LNCaP clone FGC (cell line): ENCODE data around the gene MAML2.

Experiments used
- DNase-seq: peaks from one replicate; pipeline ENCODE4 v3.0.0-alpha.2; 2011; ENCODE audit warnings: low read depth
- H3K4me3 ChIP-seq: 2 replicates; pipeline ENCODE4 v1.5.1; 2011; ENCODE audit warnings: mild to moderate bottlenecking, low read depth, low read length, control low read depth
- TF ChIP-seq, protein P1 (sequence below): IDR thresholded peaks from 2 replicates; pipeline ENCODE4 v1.5.1; 2012; ENCODE audit warnings: mild to moderate bottlenecking; ENCODE audit not compliant: control insufficient read depth, insufficient read depth; ENCODE audit errors: extremely low read depth

Gene MAML2

DNA sequence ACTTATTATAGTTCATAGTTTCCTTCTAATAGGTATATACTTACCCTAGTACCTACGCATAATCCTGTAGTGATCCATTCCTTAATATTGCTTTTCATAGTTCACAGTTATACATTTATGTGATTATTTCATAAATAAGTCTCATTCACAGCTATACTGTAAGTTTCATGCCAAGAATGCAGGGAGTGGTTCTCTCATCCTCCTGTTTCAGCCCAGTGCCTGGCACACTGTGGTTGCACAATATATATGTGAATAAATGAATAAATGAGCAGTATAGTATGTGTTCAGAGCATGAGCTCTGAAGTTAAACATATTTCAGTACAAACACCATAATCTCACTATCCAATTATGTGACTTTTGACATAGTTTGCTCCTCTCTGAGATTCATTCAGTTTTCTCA is 115.8 kb downstream of the MAML2 start:
- no peak for DNase-seq
- no peak overlapping the region for H3K4me3 ChIP-seq
- TF ChIP-seq, protein P1, sequence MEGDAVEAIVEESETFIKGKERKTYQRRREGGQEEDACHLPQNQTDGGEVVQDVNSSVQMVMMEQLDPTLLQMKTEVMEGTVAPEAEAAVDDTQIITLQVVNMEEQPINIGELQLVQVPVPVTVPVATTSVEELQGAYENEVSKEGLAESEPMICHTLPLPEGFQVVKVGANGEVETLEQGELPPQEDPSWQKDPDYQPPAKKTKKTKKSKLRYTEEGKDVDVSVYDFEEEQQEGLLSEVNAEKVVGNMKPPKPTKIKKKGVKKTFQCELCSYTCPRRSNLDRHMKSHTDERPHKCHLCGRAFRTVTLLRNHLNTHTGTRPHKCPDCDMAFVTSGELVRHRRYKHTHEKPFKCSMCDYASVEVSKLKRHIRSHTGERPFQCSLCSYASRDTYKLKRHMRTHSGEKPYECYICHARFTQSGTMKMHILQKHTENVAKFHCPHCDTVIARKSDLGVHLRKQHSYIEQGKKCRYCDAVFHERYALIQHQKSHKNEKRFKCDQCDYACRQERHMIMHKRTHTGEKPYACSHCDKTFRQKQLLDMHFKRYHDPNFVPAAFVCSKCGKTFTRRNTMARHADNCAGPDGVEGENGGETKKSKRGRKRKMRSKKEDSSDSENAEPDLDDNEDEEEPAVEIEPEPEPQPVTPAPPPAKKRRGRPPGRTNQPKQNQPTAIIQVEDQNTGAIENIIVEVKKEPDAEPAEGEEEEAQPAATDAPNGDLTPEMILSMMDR = no peak

DNA sequence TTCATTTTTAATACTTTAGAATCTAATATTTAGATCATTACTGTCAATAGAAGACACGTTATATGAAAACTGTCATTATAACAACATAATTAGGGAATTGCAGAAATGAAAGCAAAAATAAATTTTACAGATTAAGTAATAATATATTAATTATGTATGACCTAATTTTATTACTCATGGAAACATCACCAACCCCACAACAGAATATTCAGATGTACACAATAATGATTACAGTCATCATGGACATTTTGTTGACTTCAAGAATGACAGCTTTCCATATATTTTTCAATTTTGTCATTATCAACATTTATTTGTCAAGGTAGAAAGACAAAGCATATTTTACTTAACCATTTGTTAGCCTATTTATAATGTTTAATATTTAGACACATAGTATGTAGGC is 119.9 kb downstream of the MAML2 start:
- TF ChIP-seq, protein P1 = no peak
- no peak for DNase-seq
- H3K4me3 ChIP-seq = no peak overlapping the region

DNA sequence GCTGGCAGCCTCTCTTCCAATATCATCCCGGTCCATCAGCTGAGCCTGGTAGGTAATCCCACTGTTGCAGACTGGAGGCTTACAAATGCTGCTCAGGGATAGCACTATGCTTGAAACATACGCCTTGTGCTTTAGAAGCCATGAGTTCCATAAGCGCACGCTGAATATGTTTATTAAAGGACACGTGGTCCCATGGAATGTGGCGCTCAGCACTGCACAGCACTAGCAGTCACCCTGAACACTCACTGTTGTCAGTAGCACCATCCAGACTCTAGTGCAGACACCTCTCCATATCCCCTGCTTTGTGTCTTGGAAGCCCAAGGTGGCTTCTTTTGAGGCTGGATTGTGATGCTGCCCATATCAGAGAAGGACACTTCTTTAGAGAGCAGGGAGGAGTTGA is 120.9 kb downstream of the MAML2 start:
- TF ChIP-seq, protein P1 = no peak
- H3K4me3 ChIP-seq = no peak overlapping the region
- DNase-seq = no peak

DNA sequence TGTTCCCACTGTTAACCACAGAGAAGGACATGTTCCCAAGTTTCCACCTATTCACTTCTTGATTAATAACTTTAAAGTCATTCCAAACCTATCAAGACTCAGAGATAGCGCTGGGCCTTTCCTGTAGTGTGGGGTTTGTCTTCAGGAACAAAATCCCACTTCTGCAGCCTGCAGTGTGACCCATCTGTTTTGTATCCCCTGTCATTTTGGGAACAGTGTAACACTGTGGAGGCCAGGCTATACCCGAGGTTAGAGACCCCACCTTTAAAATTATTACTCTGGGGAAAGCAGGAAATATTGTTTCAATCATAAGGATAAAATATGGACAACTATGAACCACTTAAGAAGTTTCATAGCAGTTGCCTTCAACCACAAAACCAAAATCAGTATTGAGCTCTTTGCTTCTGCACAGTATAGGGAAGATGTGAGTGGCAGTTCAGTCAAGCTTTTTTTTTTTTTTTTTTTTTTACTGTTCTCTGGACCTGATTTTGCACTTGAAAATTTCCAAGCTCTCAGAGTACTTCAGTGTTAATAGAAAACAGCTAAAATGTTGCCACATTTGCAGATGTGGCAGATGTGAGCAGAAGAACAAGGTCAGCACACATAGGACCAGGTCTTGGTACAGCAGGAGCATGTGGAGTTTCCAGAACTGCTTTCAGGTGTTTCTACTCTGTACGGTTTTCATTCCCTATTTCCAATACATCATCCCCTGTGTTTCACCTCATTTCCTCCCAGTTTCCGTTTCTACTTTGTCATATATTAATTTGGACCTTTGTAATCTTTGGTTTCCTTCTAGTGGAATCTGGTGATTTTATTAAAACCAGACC is 121.5 kb downstream of the MAML2 start:
- DNase-seq = no peak
- TF ChIP-seq, protein P1 = no peak
- H3K4me3 ChIP-seq = no peak overlapping the region

DNA sequence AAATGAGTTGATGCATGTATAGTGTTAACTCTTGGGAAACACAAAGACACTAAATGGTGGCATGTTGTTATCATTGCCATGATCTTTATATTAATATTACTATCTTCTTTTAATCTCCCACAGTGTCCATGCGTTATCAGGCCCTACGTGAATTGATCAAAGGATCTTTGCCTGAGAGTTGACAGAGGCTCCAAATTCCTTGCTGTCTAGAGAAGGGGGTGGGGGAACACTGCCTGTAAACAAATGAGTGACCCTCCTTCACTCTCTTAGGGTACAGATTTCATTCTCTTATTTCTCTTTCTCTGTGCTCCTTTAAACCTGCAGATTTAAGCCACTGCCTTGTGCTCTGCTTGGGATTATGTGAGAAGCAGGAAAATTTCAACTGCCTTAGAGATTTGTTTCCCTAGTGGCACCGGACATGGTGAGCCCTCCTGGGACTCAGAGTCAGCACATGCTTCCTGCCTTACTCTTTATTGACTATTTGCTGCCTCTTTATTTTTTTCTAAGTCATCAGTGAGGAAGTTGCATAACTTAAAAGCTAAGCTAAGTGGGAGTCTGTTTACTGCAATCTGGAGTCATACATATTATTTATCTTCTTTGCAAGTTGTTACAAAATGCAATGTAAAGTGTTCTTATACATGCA is 122.9 kb downstream of the MAML2 start:
- TF ChIP-seq, protein P1 = no peak
- no peak overlapping the region for H3K4me3 ChIP-seq
- DNase-seq = no peak

DNA sequence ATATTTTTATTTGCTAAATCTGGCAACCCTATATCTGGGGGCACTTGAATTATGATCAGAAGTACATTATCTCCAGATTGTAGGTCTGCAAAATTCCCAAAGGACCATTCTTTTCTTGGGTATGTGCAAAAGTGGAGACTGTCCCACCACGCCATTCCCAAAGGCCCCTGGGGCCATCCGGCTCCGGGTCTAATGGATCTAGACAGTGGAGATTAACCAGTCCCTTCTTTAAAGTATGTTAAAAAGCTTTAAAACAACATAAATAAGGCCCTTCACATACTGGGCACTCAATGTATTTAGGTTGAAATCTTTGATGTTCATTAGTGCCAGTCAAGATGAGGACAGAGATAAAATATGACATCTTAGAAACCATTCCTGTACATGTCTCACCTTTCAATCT is 124.1 kb downstream of the MAML2 start:
- no peak overlapping the region for H3K4me3 ChIP-seq
- TF ChIP-seq, protein P1 = no peak
- DNase-seq = no peak
